K562 (cell line): ENCODE results near the gene HSF2. TPM values are rescaled to one million over a fixed set of nuclear protein-coding genes. Genes with fewer than 3 reads are reported as not detected.

Experiments
- ATAC-seq: fragments of 200-7000 bp; cut with Tn5 transposase; 3 replicates; pipeline ENCODE4 v1.9.1; 2020; ENCODE audit warnings: moderate library complexity
- BruUV-seq: library from RNA; stranded (reverse); fragments of 400-500 nt; replicated peaks from 2 replicates; lab custom pipeline; 2021; lab: Mats Ljungman, UMichigan
- CTCF ChIA-PET: fragments of 300-600 bp; formaldehyde crosslinking; extraction: SDS; loops from one replicate; lab custom pipeline; 2021; ENCODE audit warnings: low intra/inter-chr PET ratio; lab: Yijun Ruan, JAX
- POLR2A ChIA-PET: fragments of 300-600, 350-650 bp; sonication (Branson Sonifier 250); formaldehyde crosslinking; extraction: SDS; loops from one replicate; lab custom pipeline; 2021; ENCODE audit warnings: antibody characterized with exemption, inconsistent platforms; lab: Yijun Ruan, JAX
- DNase-seq, 4 experiments: peaks; one replicate each; pipeline versions ENCODE4 v3.0.0 to v3.0.0-alpha.2; 2011 to 2018; ENCODE audit warnings: low spot score in 3 of 4, mixed read lengths in 3 of 4; ENCODE audit errors: extremely low read depth in 1 of 4
- FAIRE-seq: peaks from 2 replicates; lab custom pipeline; 2011; peaks lifted over from hg19 to GRCh38; lab: Jason Lieb, UNC
- H2AFZ ChIP-seq: 2 replicates; pipeline ENCODE4 v1.6.0; 2011; ENCODE audit warnings: low read depth, low read length, control low read depth, inconsistent platforms
- H3K27ac ChIP-seq: fragments of 200-600 bp; 3 replicates; pipeline ENCODE4 v1.8.0; 2011; ENCODE audit warnings: low read depth, mild to moderate bottlenecking, control low read depth, inconsistent platforms, low read length, moderate library complexity, mixed read lengths; ENCODE audit errors: extremely low read depth
- H3K27me3 ChIP-seq, 2 experiments: fragments of 300-600 bp in 1 of 2; 2 replicates in 1 of 2; 3 replicates in 1 of 2; pipeline versions ENCODE4 v1.6.0 to v1.8.0; 2011; ENCODE audit warnings: inconsistent platforms in 2 of 2, low read length in 2 of 2, mild to moderate bottlenecking in 1 of 2, mixed read lengths in 1 of 2, moderate library complexity in 1 of 2; ENCODE audit not compliant: control insufficient read depth in 2 of 2, insufficient read depth in 2 of 2
- H3K36me3 ChIP-seq: fragments of 300-600 bp; 3 replicates; pipeline ENCODE4 v1.8.0; 2011; ENCODE audit warnings: mild to moderate bottlenecking, low read length, inconsistent platforms; ENCODE audit not compliant: control insufficient read depth, insufficient read depth
- H3K4me1 ChIP-seq, 2 experiments: fragments of 200-600 bp in 1 of 2; replicated peaks in 1 of 2; 2 replicates in 1 of 2; 3 replicates in 1 of 2; pipeline versions ENCODE4 v1.5.1 to v1.8.0; 2011; ENCODE audit warnings: inconsistent platforms in 2 of 2, low read length in 2 of 2, mild to moderate bottlenecking in 1 of 2, mixed read lengths in 1 of 2, moderate library complexity in 1 of 2; ENCODE audit not compliant: control insufficient read depth in 2 of 2, insufficient read depth in 2 of 2
- H3K4me2 ChIP-seq: 2 replicates; pipeline ENCODE4 v1.6.1; 2011; ENCODE audit warnings: low read length, control low read depth, inconsistent platforms, mixed read lengths; ENCODE audit not compliant: insufficient read depth
- H3K4me3 ChIP-seq: fragments of 200-600 bp; sonication (generic), shearing (Covaris generic); 2 replicates; pipeline ENCODE4 v1.5.1; 2016; ENCODE audit warnings: control low read depth, inconsistent platforms
- H3K79me2 ChIP-seq: fragments of 200-600 bp; 3 replicates; pipeline ENCODE4 v1.8.0; 2011; ENCODE audit warnings: low read length, inconsistent platforms; ENCODE audit not compliant: control insufficient read depth, insufficient read depth
- H3K9ac ChIP-seq, 2 experiments: 2 replicates each; pipeline versions ENCODE4 v1.6.0 to v1.6.1; 2011; ENCODE audit warnings: low read depth in 2 of 2, low read length in 2 of 2, control low read depth in 1 of 2, inconsistent platforms in 1 of 2, mild to moderate bottlenecking in 1 of 2, mixed read lengths in 1 of 2; ENCODE audit not compliant: insufficient read depth in 1 of 2
- H3K9me1 ChIP-seq: one replicate; pipeline ENCODE4 v1.6.0; 2011; ENCODE audit warnings: inconsistent platforms, mild to moderate bottlenecking, low read length, moderate library complexity; ENCODE audit not compliant: control insufficient read depth, insufficient read depth
- H3K9me3 ChIP-seq: replicated peaks from 2 replicates; pipeline ENCODE4 v1.5.1; 2011; ENCODE audit warnings: low read depth, low read length, inconsistent platforms; ENCODE audit not compliant: control insufficient read depth, insufficient read depth
- H4K20me1 ChIP-seq: replicated peaks from 2 replicates; pipeline ENCODE4 v1.6.1; 2011; ENCODE audit warnings: low read length, inconsistent platforms, mixed read lengths; ENCODE audit not compliant: control insufficient read depth, insufficient read depth
- CREBBP ChIP-seq: IDR thresholded peaks from one replicate; pipeline ENCODE4 v1.6.1; 2012; ENCODE audit warnings: low read depth, mild to moderate bottlenecking, control low read depth, inconsistent platforms, low read length
- POLR2H ChIP-seq: IDR thresholded peaks from 2 replicates; pipeline ENCODE4 v1.6.1; 2016; ENCODE audit warnings: missing genetic modification characterization, low read depth, mild to moderate bottlenecking, control low read depth, missing compliant biosample characterization, moderate library complexity
- POU5F1 ChIP-seq: fragments of 150-350 bp; IDR thresholded peaks from 2 replicates; pipeline ENCODE4 v1.6.1; 2014; ENCODE audit warnings: borderline replicate concordance, low read length, low read depth, mild to moderate bottlenecking; ENCODE audit not compliant: partially characterized antibody
- SAP30 ChIP-seq: fragments of 200-600 bp; sonication (generic); IDR thresholded peaks from 2 replicates; pipeline ENCODE4 v1.6.1; 2012; ENCODE audit warnings: borderline replicate concordance, low read depth, mild to moderate bottlenecking, moderate library complexity, low read length, control low read depth, inconsistent platforms; ENCODE audit not compliant: insufficient read depth, poor library complexity, severe bottlenecking
- TAF15 ChIP-seq: fragments of 200-400 bp; formaldehyde crosslinking; IDR thresholded peaks from 2 replicates; pipeline ENCODE4 v1.6.1; 2017; ENCODE audit warnings: mild to moderate bottlenecking, low read depth, low read length, moderate library complexity
- ZFP1 ChIP-seq: fragments of 450-650 bp; formaldehyde crosslinking; IDR thresholded peaks from 2 replicates; pipeline ENCODE4 v1.4.0; 2020; ENCODE audit warnings: mild to moderate bottlenecking, mixed read lengths
- WGBS: fragments of 100-300 bp; shearing (Covaris generic); methylation state at CpG from one replicate; pipeline ENCODE4 v1.1.6; 2016; ENCODE audit warnings: low coverage, mixed read lengths; ENCODE audit not compliant: insufficient coverage; ENCODE audit errors: missing lambda C conversion rate; 5-methylcytosine and 5-hydroxymethylcytosine counted together
- in situ Hi-C: fragments of 300-500 bp; cut with MboI; formaldehyde crosslinking; loops from 4 replicates; pipeline ENCODE4 v1.15.0; 2018; ENCODE audit warnings: inconsistent platforms, mixed read lengths
- intact Hi-C: fragments of 100-400 bp; cut with micrococcal nuclease; formaldehyde crosslinking; loops from 2 replicates; pipeline ENCODE4 v1.14.2; 2022
- polyA plus RNA-seq, 8 experiments: library from polyadenylated mRNA; depleted of rRNA in 4 of 8; stranded (reverse) in 5 of 8; unstranded in 3 of 8; fragments of >200 nt; fragmentation: Nextera tagmentation in 2 of 8; fragmentation: Illumina TruSeq in 1 of 8; extraction: Ambion mirVana in 2 of 8; extraction: Trizol in 1 of 8; gene quantifications; 2 replicates each; pipeline versions ENCODE4 v1.2.1 to v1.2.3, GENCODE V29; 2011 to 2014; ENCODE audit warnings: inconsistent platforms in 1 of 8, missing spikeins in 1 of 8
- total RNA-seq, 7 experiments: library from RNA; depleted of rRNA in 6 of 7; stranded (reverse); fragments of >200 nt in 6 of 7; fragmentation: Illumina TruSeq in 2 of 7; extraction: Trizol in 2 of 7; gene quantifications; 2 replicates each; pipeline versions ENCODE4 v1.2.1 to v1.2.3, GENCODE V29; 2011 to 2021; ENCODE audit warnings: low replicate concordance in 1 of 7

HSF2 gene
- total and polyA plus RNA-seq, 9 of the 15 experiments (the other 6 are each of a cell fraction or from before 2014, with no cell fraction given): 19.1 to 73.1 (median 29.2) TPM

DNA sequence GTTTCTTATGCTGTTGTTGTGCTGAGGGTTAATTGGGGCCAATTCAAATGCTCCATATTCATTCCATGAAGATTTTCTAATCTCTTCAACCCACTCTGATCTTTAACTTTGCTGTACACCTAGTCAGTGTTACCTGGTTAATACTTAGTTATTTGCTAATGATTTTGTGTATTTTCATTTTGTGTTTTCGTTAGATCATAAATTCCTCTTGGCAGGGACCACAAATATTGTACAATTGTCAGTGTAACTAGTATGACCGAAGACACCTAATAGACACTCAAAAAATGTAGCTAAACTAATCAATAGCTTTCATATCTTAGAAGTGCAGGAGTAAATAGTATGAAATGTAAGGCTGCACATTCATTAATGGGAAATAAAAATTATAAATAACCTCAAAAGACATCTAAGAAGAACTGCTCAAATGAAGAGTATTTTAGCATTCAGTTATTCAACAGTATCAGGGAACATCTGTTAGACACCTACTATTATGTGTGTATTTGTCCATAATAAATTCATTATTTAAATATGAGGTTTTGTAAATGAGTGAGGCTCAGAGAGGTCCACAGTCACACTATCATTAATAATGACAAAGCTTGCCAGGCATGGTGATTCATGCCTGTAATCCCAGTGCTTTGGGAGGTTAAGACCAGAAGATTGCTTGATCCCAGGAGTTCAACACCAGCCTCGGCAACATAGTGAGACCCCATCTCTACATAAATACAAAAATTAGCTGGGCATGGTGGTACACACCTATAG is 13.4 kb upstream of the HSF2 start:
- Histone ChIP-seq H3K9me1 (no peaks in the 10 kb centered on the region), H3K36me3 (no peaks in the 10 kb centered on the region), H3K4me3 (no peak overlapping the region), H3K4me1 (no peaks in the 10 kb centered on the region), H3K9ac (no peak overlapping the region), H3K9me3 (no peaks in the 10 kb centered on the region), H3K79me2 (no peaks in the 10 kb centered on the region), H4K20me1 (no peaks in the 10 kb centered on the region), H3K4me2 (no peak overlapping the region), H2AFZ (no peak overlapping the region), H3K27me3 (no peaks in the 10 kb centered on the region), H3K27ac (no peak overlapping the region)
- no peak for ATAC-seq
- POLR2A ChIA-PET: no interaction called here
- BruUV-seq: no TSS peak
- in situ Hi-C loops (no loop called here), intact Hi-C loops (no loop called here)
- DNase-seq: no peak
- CTCF ChIA-PET: no interaction called here
- 9% methylated on average over 3 of the region's 3 CpGs for WGBS
- no peak for TF ChIP-seq TAF15
- no peak for TF ChIP-seq POU5F1
- no peak for TF ChIP-seq CREBBP
- TF ChIP-seq SAP30: no peak
- TF ChIP-seq ZFP1 (CRISPR knock-in tag): no peak
- no peak for TF ChIP-seq POLR2H (tag)
- FAIRE-seq: no peak
